HEK293 (cell line): ENCODE results near the gene ETV3.

Experiments used
- GLIS1 ChIP-seq: fragments of 450-650 bp; formaldehyde crosslinking; IDR thresholded peaks from 2 replicates; pipeline ENCODE4 v1.5.1; 2016; ENCODE audit warnings: missing biosample characterization, missing genetic modification characterization
- GLIS2 ChIP-seq: fragments of 450-650 bp; formaldehyde crosslinking; IDR thresholded peaks from 2 replicates; pipeline ENCODE4 v1.5.1; 2016; ENCODE audit warnings: missing biosample characterization, missing genetic modification characterization
- IKZF3 ChIP-seq: fragments of 450-650 bp; IDR thresholded peaks from 2 replicates; pipeline ENCODE4 v1.5.0; 2018; ENCODE audit warnings: missing biosample characterization, mild to moderate bottlenecking, missing genetic modification characterization, moderate library complexity
- RBAK ChIP-seq: fragments of 450-650 bp; formaldehyde crosslinking; IDR thresholded peaks from 2 replicates; pipeline ENCODE4 v1.5.1; 2016; ENCODE audit warnings: missing biosample characterization, missing genetic modification characterization
- ZBTB17 ChIP-seq: fragments of 450-650 bp; formaldehyde crosslinking; IDR thresholded peaks from 2 replicates; pipeline ENCODE4 v1.5.1; 2016; ENCODE audit warnings: missing biosample characterization, missing genetic modification characterization
- ZBTB48 ChIP-seq: fragments of 450-650 bp; formaldehyde crosslinking; IDR thresholded peaks from 2 replicates; pipeline ENCODE4 v1.5.1; 2016; ENCODE audit warnings: missing biosample characterization, missing genetic modification characterization
- ZFP37 ChIP-seq: fragments of 450-650 bp; formaldehyde crosslinking; IDR thresholded peaks from 2 replicates; pipeline ENCODE4 v1.5.1; 2016; ENCODE audit warnings: missing biosample characterization, missing genetic modification characterization
- ZNF2 ChIP-seq: fragments of 450-650 bp; formaldehyde crosslinking; IDR thresholded peaks from 2 replicates; pipeline ENCODE4 v1.5.1; 2016; ENCODE audit warnings: missing biosample characterization, missing genetic modification characterization
- ZNF404 ChIP-seq: fragments of 450-650 bp; formaldehyde crosslinking; IDR thresholded peaks from 2 replicates; pipeline ENCODE4 v1.5.1; 2017; ENCODE audit warnings: missing biosample characterization, missing genetic modification characterization
- ZNF416 ChIP-seq: fragments of 450-650 bp; formaldehyde crosslinking; IDR thresholded peaks from 2 replicates; pipeline ENCODE4 v1.5.1; 2016; ENCODE audit warnings: missing biosample characterization, missing genetic modification characterization
- ZNF510 ChIP-seq: fragments of 450-650 bp; formaldehyde crosslinking; IDR thresholded peaks from 2 replicates; pipeline ENCODE4 v1.5.1; 2018; ENCODE audit warnings: mild to moderate bottlenecking, missing genetic modification characterization, missing biosample characterization; ENCODE audit not compliant: insufficient replicate concordance
- ZNF623 ChIP-seq: fragments of 450-650 bp; formaldehyde crosslinking; IDR thresholded peaks from 2 replicates; pipeline ENCODE4 v1.5.1; 2016; ENCODE audit warnings: missing biosample characterization, missing genetic modification characterization
- ZNF658 ChIP-seq: fragments of 450-650 bp; formaldehyde crosslinking; IDR thresholded peaks from 2 replicates; pipeline ENCODE4; 2016; ENCODE audit warnings: missing biosample characterization, missing genetic modification characterization
- ZNF768 ChIP-seq: fragments of 450-650 bp; formaldehyde crosslinking; IDR thresholded peaks from 2 replicates; pipeline ENCODE4 v1.5.1; 2018; ENCODE audit warnings: missing biosample characterization, mild to moderate bottlenecking, missing genetic modification characterization
- ZNF792 ChIP-seq: fragments of 450-650 bp; formaldehyde crosslinking; IDR thresholded peaks from 2 replicates; pipeline ENCODE4 v1.5.1; 2016; ENCODE audit warnings: missing biosample characterization, missing genetic modification characterization
- TF ChIP-seq, protein P1 (sequence below): fragments of 450-650 bp; formaldehyde crosslinking; conservative IDR thresholded peaks from 2 replicates; pipeline ENCODE4 v1.5.1; 2016; ENCODE audit warnings: low read depth, missing biosample characterization, missing genetic modification characterization
- TF ChIP-seq, protein P2 (sequence below): fragments of 450-650 bp; formaldehyde crosslinking; IDR thresholded peaks from 2 replicates; pipeline ENCODE4 v1.5.1; 2017; ENCODE audit warnings: missing biosample characterization, missing genetic modification characterization
- TF ChIP-seq, protein P3 (sequence below): fragments of 450-650 bp; formaldehyde crosslinking; IDR thresholded peaks from 2 replicates; pipeline ENCODE4 v1.5.1; 2016; ENCODE audit warnings: missing biosample characterization, missing genetic modification characterization
- TF ChIP-seq, protein P4 (sequence below): fragments of 450-650 bp; formaldehyde crosslinking; IDR thresholded peaks from 2 replicates; pipeline ENCODE4 v1.5.1; 2016; ENCODE audit warnings: missing biosample characterization, missing genetic modification characterization
- TF ChIP-seq, protein P5 (sequence below): IDR thresholded peaks from 2 replicates; pipeline ENCODE4 v1.6.1; 2011; ENCODE audit warnings: mild to moderate bottlenecking, low read depth, low read length, borderline replicate concordance
- TF ChIP-seq, protein P6 (sequence below): fragments of 450-650 bp; formaldehyde crosslinking; IDR thresholded peaks from 2 replicates; pipeline ENCODE4 v1.5.1; 2016; ENCODE audit warnings: missing biosample characterization, missing genetic modification characterization
- TF ChIP-seq, protein P7 (sequence below): fragments of 450-650 bp; IDR thresholded peaks from 2 replicates; pipeline ENCODE4 v1.5.1; 2018; ENCODE audit warnings: missing biosample characterization, mild to moderate bottlenecking, missing genetic modification characterization
- TF ChIP-seq, protein P8 (sequence below): fragments of 450-650 bp; formaldehyde crosslinking; IDR thresholded peaks from 2 replicates; pipeline ENCODE4 v1.5.1; 2016; ENCODE audit warnings: missing biosample characterization, missing genetic modification characterization

Gene ETV3

DNA sequence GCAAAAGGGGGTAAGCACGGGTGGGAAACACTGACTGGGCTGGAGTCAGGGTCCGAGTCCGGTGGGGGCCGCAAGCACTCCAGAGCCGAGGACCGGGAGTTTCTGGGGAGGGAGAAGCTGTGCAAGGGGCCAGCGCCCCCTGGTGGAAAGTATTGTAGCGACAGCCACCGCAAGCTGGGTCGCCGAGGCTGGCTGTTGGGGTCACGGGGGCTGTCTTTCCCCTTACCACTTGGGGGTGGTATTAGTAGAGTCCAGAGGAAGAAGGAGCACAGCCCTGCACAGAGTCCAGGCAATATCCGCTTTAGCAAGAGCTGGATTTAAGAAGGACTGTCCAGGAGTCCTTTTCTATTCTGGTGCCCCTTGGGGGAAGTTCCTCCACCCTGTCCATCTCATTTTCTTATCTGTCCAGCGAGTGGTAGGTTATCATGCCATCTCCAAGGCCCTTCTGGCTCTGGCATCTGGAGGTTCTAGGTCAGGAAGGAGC is 17.9 kb upstream of the ETV3 start (continued):
- TF ChIP-seq, protein P1, sequence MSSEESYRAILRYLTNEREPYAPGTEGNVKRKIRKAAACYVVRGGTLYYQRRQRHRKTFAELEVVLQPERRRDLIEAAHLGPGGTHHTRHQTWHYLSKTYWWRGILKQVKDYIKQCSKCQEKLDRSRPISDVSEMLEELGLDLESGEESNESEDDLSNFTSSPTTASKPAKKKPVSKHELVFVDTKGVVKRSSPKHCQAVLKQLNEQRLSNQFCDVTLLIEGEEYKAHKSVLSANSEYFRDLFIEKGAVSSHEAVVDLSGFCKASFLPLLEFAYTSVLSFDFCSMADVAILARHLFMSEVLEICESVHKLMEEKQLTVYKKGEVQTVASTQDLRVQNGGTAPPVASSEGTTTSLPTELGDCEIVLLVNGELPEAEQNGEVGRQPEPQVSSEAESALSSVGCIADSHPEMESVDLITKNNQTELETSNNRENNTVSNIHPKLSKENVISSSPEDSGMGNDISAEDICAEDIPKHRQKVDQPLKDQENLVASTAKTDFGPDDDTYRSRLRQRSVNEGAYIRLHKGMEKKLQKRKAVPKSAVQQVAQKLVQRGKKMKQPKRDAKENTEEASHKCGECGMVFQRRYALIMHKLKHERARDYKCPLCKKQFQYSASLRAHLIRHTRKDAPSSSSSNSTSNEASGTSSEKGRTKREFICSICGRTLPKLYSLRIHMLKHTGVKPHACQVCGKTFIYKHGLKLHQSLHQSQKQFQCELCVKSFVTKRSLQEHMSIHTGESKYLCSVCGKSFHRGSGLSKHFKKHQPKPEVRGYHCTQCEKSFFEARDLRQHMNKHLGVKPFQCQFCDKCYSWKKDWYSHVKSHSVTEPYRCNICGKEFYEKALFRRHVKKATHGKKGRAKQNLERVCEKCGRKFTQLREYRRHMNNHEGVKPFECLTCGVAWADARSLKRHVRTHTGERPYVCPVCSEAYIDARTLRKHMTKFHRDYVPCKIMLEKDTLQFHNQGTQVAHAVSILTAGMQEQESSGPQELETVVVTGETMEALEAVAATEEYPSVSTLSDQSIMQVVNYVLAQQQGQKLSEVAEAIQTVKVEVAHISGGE (tag by site-specific recombination): no peak
- TF ChIP-seq ZFP37 (tag by site-specific recombination) (0 out of 2 replicates have a peak, but pooled peaks have one; percentile 46), ZBTB48 (tag by site-specific recombination) (no peak; the same call in 1 of the 2 replicates), GLIS1 (tag by site-specific recombination) (peak; percentile 27; the same call in 1 of the 2 replicates), ZNF404 (no peak), ZNF768 (no peak), IKZF3 (tag by site-specific recombination) (no peak), ZBTB17 (tag by site-specific recombination) (0 out of 2 replicates have a peak, but pooled peaks have one; percentile 55), ZNF2 (tag by site-specific recombination) (peak; percentile 76), ZNF623 (tag by site-specific recombination) (no peak), ZNF510 (tag by site-specific recombination) (no peak), GLIS2 (tag by site-specific recombination) (peak; percentile 42; the same call in 1 of the 2 replicates), RBAK (tag by site-specific recombination) (no peak), ZNF792 (tag by site-specific recombination) (no peak), ZNF416 (tag by site-specific recombination) (no peak), ZNF658 (tag by site-specific recombination) (no peak)
- TF ChIP-seq, protein P2, sequence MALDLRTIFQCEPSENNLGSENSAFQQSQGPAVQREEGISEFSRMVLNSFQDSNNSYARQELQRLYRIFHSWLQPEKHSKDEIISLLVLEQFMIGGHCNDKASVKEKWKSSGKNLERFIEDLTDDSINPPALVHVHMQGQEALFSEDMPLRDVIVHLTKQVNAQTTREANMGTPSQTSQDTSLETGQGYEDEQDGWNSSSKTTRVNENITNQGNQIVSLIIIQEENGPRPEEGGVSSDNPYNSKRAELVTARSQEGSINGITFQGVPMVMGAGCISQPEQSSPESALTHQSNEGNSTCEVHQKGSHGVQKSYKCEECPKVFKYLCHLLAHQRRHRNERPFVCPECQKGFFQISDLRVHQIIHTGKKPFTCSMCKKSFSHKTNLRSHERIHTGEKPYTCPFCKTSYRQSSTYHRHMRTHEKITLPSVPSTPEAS (tag by site-specific recombination): no peak
- TF ChIP-seq, protein P3, sequence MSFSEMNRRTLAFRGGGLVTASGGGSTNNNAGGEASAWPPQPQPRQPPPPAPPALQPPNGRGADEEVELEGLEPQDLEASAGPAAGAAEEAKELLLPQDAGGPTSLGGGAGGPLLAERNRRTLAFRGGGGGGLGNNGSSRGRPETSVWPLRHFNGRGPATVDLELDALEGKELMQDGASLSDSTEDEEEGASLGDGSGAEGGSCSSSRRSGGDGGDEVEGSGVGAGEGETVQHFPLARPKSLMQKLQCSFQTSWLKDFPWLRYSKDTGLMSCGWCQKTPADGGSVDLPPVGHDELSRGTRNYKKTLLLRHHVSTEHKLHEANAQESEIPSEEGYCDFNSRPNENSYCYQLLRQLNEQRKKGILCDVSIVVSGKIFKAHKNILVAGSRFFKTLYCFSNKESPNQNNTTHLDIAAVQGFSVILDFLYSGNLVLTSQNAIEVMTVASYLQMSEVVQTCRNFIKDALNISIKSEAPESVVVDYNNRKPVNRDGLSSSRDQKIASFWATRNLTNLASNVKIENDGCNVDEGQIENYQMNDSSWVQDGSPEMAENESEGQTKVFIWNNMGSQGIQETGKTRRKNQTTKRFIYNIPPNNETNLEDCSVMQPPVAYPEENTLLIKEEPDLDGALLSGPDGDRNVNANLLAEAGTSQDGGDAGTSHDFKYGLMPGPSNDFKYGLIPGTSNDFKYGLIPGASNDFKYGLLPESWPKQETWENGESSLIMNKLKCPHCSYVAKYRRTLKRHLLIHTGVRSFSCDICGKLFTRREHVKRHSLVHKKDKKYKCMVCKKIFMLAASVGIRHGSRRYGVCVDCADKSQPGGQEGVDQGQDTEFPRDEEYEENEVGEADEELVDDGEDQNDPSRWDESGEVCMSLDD (tag by site-specific recombination): peak; percentile 94
- TF ChIP-seq, protein P4, sequence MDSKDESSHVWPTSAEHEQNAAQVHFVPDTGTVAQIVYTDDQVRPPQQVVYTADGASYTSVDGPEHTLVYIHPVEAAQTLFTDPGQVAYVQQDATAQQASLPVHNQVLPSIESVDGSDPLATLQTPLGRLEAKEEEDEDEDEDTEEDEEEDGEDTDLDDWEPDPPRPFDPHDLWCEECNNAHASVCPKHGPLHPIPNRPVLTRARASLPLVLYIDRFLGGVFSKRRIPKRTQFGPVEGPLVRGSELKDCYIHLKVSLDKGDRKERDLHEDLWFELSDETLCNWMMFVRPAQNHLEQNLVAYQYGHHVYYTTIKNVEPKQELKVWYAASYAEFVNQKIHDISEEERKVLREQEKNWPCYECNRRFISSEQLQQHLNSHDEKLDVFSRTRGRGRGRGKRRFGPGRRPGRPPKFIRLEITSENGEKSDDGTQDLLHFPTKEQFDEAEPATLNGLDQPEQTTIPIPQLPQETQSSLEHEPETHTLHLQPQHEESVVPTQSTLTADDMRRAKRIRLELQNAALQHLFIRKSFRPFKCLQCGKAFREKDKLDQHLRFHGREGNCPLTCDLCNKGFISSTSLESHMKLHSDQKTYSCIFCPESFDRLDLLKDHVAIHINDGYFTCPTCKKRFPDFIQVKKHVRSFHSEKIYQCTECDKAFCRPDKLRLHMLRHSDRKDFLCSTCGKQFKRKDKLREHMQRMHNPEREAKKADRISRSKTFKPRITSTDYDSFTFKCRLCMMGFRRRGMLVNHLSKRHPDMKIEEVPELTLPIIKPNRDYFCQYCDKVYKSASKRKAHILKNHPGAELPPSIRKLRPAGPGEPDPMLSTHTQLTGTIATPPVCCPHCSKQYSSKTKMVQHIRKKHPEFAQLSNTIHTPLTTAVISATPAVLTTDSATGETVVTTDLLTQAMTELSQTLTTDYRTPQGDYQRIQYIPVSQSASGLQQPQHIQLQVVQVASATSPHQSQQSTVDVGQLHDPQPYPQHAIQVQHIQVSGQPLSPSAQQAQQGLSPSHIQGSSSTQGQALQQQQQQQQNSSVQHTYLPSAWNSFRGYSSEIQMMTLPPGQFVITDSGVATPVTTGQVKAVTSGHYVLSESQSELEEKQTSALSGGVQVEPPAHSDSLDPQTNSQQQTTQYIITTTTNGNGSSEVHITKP (tag by site-specific recombination): no peak
- TF ChIP-seq, protein P5, sequence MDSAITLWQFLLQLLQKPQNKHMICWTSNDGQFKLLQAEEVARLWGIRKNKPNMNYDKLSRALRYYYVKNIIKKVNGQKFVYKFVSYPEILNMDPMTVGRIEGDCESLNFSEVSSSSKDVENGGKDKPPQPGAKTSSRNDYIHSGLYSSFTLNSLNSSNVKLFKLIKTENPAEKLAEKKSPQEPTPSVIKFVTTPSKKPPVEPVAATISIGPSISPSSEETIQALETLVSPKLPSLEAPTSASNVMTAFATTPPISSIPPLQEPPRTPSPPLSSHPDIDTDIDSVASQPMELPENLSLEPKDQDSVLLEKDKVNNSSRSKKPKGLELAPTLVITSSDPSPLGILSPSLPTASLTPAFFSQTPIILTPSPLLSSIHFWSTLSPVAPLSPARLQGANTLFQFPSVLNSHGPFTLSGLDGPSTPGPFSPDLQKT: no peak
- TF ChIP-seq, protein P6, sequence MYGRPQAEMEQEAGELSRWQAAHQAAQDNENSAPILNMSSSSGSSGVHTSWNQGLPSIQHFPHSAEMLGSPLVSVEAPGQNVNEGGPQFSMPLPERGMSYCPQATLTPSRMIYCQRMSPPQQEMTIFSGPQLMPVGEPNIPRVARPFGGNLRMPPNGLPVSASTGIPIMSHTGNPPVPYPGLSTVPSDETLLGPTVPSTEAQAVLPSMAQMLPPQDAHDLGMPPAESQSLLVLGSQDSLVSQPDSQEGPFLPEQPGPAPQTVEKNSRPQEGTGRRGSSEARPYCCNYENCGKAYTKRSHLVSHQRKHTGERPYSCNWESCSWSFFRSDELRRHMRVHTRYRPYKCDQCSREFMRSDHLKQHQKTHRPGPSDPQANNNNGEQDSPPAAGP (tag by site-specific recombination): 0 out of 2 replicates have a peak, but pooled peaks have one; percentile 45
- TF ChIP-seq, protein P7, sequence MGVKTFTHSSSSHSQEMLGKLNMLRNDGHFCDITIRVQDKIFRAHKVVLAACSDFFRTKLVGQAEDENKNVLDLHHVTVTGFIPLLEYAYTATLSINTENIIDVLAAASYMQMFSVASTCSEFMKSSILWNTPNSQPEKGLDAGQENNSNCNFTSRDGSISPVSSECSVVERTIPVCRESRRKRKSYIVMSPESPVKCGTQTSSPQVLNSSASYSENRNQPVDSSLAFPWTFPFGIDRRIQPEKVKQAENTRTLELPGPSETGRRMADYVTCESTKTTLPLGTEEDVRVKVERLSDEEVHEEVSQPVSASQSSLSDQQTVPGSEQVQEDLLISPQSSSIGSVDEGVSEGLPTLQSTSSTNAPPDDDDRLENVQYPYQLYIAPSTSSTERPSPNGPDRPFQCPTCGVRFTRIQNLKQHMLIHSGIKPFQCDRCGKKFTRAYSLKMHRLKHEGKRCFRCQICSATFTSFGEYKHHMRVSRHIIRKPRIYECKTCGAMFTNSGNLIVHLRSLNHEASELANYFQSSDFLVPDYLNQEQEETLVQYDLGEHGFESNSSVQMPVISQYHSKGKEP (tag by site-specific recombination): no peak
- TF ChIP-seq, protein P8, sequence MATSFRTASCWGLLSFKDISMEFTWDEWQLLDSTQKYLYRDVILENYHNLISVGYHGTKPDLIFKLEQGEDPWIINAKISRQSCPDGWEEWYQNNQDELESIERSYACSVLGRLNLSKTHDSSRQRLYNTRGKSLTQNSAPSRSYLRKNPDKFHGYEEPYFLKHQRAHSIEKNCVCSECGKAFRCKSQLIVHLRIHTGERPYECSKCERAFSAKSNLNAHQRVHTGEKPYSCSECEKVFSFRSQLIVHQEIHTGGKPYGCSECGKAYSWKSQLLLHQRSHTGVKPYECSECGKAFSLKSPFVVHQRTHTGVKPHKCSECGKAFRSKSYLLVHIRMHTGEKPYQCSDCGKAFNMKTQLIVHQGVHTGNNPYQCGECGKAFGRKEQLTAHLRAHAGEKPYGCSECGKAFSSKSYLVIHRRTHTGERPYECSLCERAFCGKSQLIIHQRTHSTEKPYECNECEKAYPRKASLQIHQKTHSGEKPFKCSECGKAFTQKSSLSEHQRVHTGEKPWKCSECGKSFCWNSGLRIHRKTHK (tag by site-specific recombination): no peak
